ENCODE results near the gene ILF3. TPM values are rescaled to one million over a fixed set of nuclear protein-coding genes. Genes with fewer than 3 reads are reported as not detected.

The ILF3 gene
- total and polyA plus RNA-seq, 2 experiments from 2014 or later, result 573 to 616 TPM

DNA sequence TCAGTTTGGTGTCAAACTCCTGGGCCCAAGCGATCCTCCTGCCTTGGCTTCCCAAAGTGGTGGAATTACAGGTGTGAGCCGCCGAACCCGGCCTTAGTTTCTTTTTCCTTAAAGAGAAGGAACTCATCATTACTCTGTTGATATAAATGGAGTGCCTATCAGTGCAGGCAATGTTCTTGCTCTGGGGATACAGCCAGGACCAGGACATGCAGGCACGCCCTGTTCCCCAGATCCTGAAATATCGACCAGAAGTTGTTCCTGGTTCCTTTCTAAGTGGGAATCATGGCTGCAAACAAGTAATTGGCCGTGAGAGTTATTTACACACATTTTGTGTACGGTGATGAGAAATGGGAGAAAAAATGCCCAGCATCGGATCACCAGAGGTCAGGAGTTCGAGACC is 72.1 kb downstream of the ILF3 start:
- Mint-ChIP-seq H3K27ac (no peak overlapping the region), H3K4me1 (0 out of 3 replicates have a peak, but pooled peaks cover 3% of the 10 kb centered on the region), H3K27me3 (ENCODE audit: insufficient read depth, low read depth, poor library complexity) (peaks cover 2% of the 10 kb centered on the region), H3K4me3 (no peak overlapping the region), H3K9me3 (no peaks in the 10 kb centered on the region), H3K36me3 (ENCODE audit: low read depth) (peaks cover 4% of the 10 kb centered on the region)
- TF ChIP-seq POLR2AphosphoS5 (IDR thresholded peaks at IDR 0.05; ENCODE audit: low read depth), result no peak
- TF ChIP-seq EZH2phosphoT487 (IDR thresholded peaks at IDR 0.05; ENCODE audit: unreplicated experiment), result no peak
- TF ChIP-seq ZNF114 (CRISPR knock-in tag; IDR thresholded peaks at IDR 0.05), result no peak
- TF ChIP-seq STAT1 (IDR thresholded peaks at IDR 0.05; ENCODE audit: unreplicated experiment), result no peak
- TF ChIP-seq JUNB (IDR thresholded peaks at IDR 0.05; ENCODE audit: unreplicated experiment), result no peak
- TF ChIP-seq, protein P1, sequence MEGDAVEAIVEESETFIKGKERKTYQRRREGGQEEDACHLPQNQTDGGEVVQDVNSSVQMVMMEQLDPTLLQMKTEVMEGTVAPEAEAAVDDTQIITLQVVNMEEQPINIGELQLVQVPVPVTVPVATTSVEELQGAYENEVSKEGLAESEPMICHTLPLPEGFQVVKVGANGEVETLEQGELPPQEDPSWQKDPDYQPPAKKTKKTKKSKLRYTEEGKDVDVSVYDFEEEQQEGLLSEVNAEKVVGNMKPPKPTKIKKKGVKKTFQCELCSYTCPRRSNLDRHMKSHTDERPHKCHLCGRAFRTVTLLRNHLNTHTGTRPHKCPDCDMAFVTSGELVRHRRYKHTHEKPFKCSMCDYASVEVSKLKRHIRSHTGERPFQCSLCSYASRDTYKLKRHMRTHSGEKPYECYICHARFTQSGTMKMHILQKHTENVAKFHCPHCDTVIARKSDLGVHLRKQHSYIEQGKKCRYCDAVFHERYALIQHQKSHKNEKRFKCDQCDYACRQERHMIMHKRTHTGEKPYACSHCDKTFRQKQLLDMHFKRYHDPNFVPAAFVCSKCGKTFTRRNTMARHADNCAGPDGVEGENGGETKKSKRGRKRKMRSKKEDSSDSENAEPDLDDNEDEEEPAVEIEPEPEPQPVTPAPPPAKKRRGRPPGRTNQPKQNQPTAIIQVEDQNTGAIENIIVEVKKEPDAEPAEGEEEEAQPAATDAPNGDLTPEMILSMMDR (conservative IDR thresholded peaks at IDR 0.05; ENCODE audit: low read depth in 2 of 2), result no peak
- TF ChIP-seq, protein P2, sequence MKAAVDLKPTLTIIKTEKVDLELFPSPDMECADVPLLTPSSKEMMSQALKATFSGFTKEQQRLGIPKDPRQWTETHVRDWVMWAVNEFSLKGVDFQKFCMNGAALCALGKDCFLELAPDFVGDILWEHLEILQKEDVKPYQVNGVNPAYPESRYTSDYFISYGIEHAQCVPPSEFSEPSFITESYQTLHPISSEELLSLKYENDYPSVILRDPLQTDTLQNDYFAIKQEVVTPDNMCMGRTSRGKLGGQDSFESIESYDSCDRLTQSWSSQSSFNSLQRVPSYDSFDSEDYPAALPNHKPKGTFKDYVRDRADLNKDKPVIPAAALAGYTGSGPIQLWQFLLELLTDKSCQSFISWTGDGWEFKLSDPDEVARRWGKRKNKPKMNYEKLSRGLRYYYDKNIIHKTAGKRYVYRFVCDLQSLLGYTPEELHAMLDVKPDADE (IDR thresholded peaks at IDR 0.05), result no peak
- TF ChIP-seq, protein P3, sequence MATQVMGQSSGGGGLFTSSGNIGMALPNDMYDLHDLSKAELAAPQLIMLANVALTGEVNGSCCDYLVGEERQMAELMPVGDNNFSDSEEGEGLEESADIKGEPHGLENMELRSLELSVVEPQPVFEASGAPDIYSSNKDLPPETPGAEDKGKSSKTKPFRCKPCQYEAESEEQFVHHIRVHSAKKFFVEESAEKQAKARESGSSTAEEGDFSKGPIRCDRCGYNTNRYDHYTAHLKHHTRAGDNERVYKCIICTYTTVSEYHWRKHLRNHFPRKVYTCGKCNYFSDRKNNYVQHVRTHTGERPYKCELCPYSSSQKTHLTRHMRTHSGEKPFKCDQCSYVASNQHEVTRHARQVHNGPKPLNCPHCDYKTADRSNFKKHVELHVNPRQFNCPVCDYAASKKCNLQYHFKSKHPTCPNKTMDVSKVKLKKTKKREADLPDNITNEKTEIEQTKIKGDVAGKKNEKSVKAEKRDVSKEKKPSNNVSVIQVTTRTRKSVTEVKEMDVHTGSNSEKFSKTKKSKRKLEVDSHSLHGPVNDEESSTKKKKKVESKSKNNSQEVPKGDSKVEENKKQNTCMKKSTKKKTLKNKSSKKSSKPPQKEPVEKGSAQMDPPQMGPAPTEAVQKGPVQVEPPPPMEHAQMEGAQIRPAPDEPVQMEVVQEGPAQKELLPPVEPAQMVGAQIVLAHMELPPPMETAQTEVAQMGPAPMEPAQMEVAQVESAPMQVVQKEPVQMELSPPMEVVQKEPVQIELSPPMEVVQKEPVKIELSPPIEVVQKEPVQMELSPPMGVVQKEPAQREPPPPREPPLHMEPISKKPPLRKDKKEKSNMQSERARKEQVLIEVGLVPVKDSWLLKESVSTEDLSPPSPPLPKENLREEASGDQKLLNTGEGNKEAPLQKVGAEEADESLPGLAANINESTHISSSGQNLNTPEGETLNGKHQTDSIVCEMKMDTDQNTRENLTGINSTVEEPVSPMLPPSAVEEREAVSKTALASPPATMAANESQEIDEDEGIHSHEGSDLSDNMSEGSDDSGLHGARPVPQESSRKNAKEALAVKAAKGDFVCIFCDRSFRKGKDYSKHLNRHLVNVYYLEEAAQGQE (IDR thresholded peaks at IDR 0.05; ENCODE audit: unreplicated experiment), result no peak
- no peak for TF ChIP-seq EZH2 (IDR thresholded peaks at IDR 0.05; ENCODE audit: low read depth, unreplicated experiment)
- TF ChIP-seq CREB1 (CRISPR knock-in tag; IDR thresholded peaks at IDR 0.05; ENCODE audit: low read depth), result no peak
- no peak for TF ChIP-seq ZNF331 (CRISPR knock-in tag; IDR thresholded peaks at IDR 0.05; ENCODE audit: low read depth)
- TF ChIP-seq NANOG (IDR thresholded peaks at IDR 0.05; ENCODE audit: borderline replicate concordance), result no peak
- TF ChIP-seq, protein P4, sequence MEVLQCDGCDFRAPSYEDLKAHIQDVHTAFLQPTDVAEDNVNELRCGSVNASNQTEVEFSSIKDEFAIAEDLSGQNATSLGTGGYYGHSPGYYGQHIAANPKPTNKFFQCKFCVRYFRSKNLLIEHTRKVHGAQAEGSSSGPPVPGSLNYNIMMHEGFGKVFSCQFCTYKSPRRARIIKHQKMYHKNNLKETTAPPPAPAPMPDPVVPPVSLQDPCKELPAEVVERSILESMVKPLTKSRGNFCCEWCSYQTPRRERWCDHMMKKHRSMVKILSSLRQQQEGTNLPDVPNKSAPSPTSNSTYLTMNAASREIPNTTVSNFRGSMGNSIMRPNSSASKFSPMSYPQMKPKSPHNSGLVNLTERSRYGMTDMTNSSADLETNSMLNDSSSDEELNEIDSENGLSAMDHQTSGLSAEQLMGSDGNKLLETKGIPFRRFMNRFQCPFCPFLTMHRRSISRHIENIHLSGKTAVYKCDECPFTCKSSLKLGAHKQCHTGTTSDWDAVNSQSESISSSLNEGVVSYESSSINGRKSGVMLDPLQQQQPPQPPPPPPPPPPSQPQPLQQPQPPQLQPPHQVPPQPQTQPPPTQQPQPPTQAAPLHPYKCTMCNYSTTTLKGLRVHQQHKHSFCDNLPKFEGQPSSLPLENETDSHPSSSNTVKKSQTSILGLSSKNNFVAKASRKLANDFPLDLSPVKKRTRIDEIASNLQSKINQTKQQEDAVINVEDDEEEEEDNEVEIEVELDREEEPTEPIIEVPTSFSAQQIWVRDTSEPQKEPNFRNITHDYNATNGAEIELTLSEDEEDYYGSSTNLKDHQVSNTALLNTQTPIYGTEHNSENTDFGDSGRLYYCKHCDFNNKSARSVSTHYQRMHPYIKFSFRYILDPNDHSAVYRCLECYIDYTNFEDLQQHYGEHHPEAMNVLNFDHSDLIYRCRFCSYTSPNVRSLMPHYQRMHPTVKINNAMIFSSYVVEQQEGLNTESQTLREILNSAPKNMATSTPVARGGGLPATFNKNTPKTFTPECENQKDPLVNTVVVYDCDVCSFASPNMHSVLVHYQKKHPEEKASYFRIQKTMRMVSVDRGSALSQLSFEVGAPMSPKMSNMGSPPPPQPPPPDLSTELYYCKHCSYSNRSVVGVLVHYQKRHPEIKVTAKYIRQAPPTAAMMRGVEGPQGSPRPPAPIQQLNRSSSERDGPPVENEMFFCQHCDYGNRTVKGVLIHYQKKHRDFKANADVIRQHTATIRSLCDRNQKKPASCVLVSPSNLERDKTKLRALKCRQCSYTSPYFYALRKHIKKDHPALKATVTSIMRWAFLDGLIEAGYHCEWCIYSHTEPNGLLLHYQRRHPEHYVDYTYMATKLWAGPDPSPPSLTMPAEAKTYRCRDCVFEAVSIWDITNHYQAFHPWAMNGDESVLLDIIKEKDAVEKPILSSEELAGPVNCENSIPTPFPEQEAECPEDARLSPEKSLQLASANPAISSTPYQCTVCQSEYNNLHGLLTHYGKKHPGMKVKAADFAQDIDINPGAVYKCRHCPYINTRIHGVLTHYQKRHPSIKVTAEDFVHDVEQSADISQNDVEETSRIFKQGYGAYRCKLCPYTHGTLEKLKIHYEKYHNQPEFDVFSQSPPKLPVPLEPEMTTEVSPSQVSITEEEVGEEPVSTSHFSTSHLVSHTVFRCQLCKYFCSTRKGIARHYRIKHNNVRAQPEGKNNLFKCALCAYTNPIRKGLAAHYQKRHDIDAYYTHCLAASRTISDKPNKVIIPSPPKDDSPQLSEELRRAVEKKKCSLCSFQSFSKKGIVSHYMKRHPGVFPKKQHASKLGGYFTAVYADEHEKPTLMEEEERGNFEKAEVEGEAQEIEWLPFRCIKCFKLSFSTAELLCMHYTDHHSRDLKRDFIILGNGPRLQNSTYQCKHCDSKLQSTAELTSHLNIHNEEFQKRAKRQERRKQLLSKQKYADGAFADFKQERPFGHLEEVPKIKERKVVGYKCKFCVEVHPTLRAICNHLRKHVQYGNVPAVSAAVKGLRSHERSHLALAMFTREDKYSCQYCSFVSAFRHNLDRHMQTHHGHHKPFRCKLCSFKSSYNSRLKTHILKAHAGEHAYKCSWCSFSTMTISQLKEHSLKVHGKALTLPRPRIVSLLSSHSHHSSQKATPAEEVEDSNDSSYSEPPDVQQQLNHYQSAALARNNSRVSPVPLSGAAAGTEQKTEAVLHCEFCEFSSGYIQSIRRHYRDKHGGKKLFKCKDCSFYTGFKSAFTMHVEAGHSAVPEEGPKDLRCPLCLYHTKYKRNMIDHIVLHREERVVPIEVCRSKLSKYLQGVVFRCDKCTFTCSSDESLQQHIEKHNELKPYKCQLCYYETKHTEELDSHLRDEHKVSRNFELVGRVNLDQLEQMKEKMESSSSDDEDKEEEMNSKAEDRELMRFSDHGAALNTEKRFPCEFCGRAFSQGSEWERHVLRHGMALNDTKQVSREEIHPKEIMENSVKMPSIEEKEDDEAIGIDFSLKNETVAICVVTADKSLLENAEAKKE (CRISPR knock-in tag; IDR thresholded peaks at IDR 0.05), result no peak
- H3K79me2 ChIP-seq (replicated peaks; ENCODE audit: insufficient read depth), result peaks cover 97% of the 10 kb centered on the region
- no peaks in the 10 kb centered on the region for H3K4me1 ChIP-seq (ENCODE audit: insufficient read depth)
- H3K9me2 ChIP-seq (ENCODE audit: insufficient read depth), result no peaks in the 10 kb centered on the region
- H3K4me3 ChIP-seq, result no peak overlapping the region
- no peak for ATAC-seq
- H3K36me3 ChIP-seq (ENCODE audit: insufficient read depth), result no peaks in the 10 kb centered on the region
- H3F3A ChIP-seq (replicated peaks; ENCODE audit: low read depth), result no peaks in the 10 kb centered on the region
- DNase-seq (ENCODE audit: low spot score), result no peak
- no peak overlapping the region for H3K4me2 ChIP-seq
- H3K27ac ChIP-seq (ENCODE audit: low read depth), result no peak overlapping the region; the same call in 1 of the 2 replicates
- H4K20me1 ChIP-seq (replicated peaks; ENCODE audit: insufficient read depth), result peaks cover 50% of the 10 kb centered on the region
- no peak overlapping the region for H2AFZ ChIP-seq
- no peaks in the 10 kb centered on the region for H3K27me3 ChIP-seq (ENCODE audit: insufficient read depth)
